A549 (cell line): ENCODE measurements around the gene MFSD8. TPM values are rescaled to one million over a fixed set of nuclear protein-coding genes. Genes with fewer than 3 reads are reported as not detected.
A peak's percentile ranks its signal among the peaks of the same experiment; 100 is the strongest.

Experiments
- ATOH8 ChIP-seq: fragments of 250-450 bp; sonication (Bioruptor Pico); IDR thresholded peaks from 2 replicates; pipeline ENCODE4 v1.5.0; 2020; ENCODE audit warnings: low read depth, mild to moderate bottlenecking, moderate library complexity
- BHLHE40 ChIP-seq: IDR thresholded peaks from 2 replicates; pipeline ENCODE4 v1.6.1; 2012; ENCODE audit warnings: low read depth, low read length, inconsistent platforms
- CEBPB ChIP-seq, 2 experiments: fragments of >200 bp in 1 of 2; sonication (Bioruptor Twin) in 1 of 2; formaldehyde crosslinking in 1 of 2; IDR thresholded peaks; 2 replicates each; pipeline ENCODE4 v1.6.1; 2012 to 2016
- CHD4 ChIP-seq: fragments of 200-600 bp; sonication (generic); IDR thresholded peaks from 2 replicates; pipeline ENCODE4 v1.6.1; 2016; ENCODE audit warnings: antibody characterized with exemption, mild to moderate bottlenecking, borderline replicate concordance
- EHF ChIP-seq: fragments of 250-450 bp; sonication (Bioruptor Pico); IDR thresholded peaks from 2 replicates; pipeline ENCODE4 v1.5.0; 2020; ENCODE audit warnings: mild to moderate bottlenecking
- ELK1 ChIP-seq: fragments of 150-350 bp; IDR thresholded peaks from 2 replicates; pipeline ENCODE4 v1.6.1; 2014; ENCODE audit warnings: low read depth, mild to moderate bottlenecking, low read length
- ESRRA ChIP-seq: fragments of 150-350 bp; IDR thresholded peaks from 2 replicates; pipeline ENCODE4 v1.6.1; 2014; ENCODE audit warnings: mild to moderate bottlenecking, low read length, borderline replicate concordance
- FOSL2 ChIP-seq, 2 experiments: fragments of 450-650 bp in 1 of 2; fragments of >200 bp in 1 of 2; sonication (Bioruptor Twin) in 1 of 2; formaldehyde crosslinking; IDR thresholded peaks; 2 replicates each; pipeline versions ENCODE4 v1.5.0 to v1.6.1; 2016 to 2020; ENCODE audit warnings: mild to moderate bottlenecking in 1 of 2, moderate library complexity in 1 of 2
- FOXS1 ChIP-seq: fragments of 250-450 bp; sonication (Bioruptor Pico); IDR thresholded peaks from 2 replicates; pipeline ENCODE4 v1.5.0; 2020; ENCODE audit warnings: mild to moderate bottlenecking, moderate library complexity
- HDAC2 ChIP-seq: fragments of 200-600 bp; sonication (generic); IDR thresholded peaks from 2 replicates; pipeline ENCODE4 v1.6.1; 2016
- HES2 ChIP-seq: fragments of >200 bp; sonication (Bioruptor Twin); formaldehyde crosslinking; IDR thresholded peaks from 2 replicates; pipeline ENCODE4 v1.6.1; 2016
- HEYL ChIP-seq: fragments of 250-450 bp; sonication (Bioruptor Pico); IDR thresholded peaks from 2 replicates; pipeline ENCODE4 v1.8.0; 2021; ENCODE audit warnings: mild to moderate bottlenecking, moderate library complexity
- HOXA7 ChIP-seq: fragments of 250-450 bp; sonication (Bioruptor Pico); IDR thresholded peaks from 2 replicates; pipeline ENCODE4 v1.5.0; 2020; ENCODE audit warnings: mild to moderate bottlenecking, moderate library complexity
- HOXB5 ChIP-seq: fragments of 250-450 bp; sonication (Bioruptor Pico); IDR thresholded peaks from 2 replicates; pipeline ENCODE4 v1.5.0; 2020; ENCODE audit warnings: mild to moderate bottlenecking, moderate library complexity
- JUN ChIP-seq, 2 experiments: fragments of >200 bp; sonication (Bioruptor Twin); formaldehyde crosslinking; IDR thresholded peaks; 2 replicates in 1 of 2; 3 replicates in 1 of 2; pipeline ENCODE4 v1.6.1; 2016 to 2017
- JUNB ChIP-seq: fragments of >200 bp; sonication (Bioruptor Twin); formaldehyde crosslinking; IDR thresholded peaks from 2 replicates; pipeline ENCODE4 v1.6.1; 2016
- KDM1A ChIP-seq: fragments of 200-600 bp; sonication (generic); IDR thresholded peaks from 2 replicates; pipeline ENCODE4 v1.6.1; 2016; ENCODE audit warnings: low read depth, mild to moderate bottlenecking
- KDM5A ChIP-seq: fragments of 200-600 bp; sonication (generic); IDR thresholded peaks from 2 replicates; pipeline ENCODE4 v1.6.1; 2016; ENCODE audit warnings: antibody characterized with exemption, mild to moderate bottlenecking
- MAX ChIP-seq: IDR thresholded peaks from 2 replicates; pipeline ENCODE4 v1.6.1; 2012
- MYC ChIP-seq: IDR thresholded peaks from 2 replicates; pipeline ENCODE4 v1.6.1; 2012; ENCODE audit warnings: mild to moderate bottlenecking, inconsistent platforms, low read length, improper control_type of control experiment, borderline replicate concordance
- NFE2L2 ChIP-seq: fragments of 150-350 bp; conservative IDR thresholded peaks from 2 replicates; pipeline ENCODE4 v1.6.1; 2014; ENCODE audit warnings: low read length
- NPAS2 ChIP-seq: fragments of 250-450 bp; sonication (Bioruptor Pico); IDR thresholded peaks from 2 replicates; pipeline ENCODE4 v1.8.0; 2022; ENCODE audit warnings: mild to moderate bottlenecking, moderate library complexity, borderline replicate concordance
- NR3C1 ChIP-seq: fragments of >200 bp; sonication (Bioruptor Twin); formaldehyde crosslinking; IDR thresholded peaks from 3 replicates; pipeline ENCODE4 v1.6.1; 2017
- RAD21 ChIP-seq, 2 experiments: fragments of >200 bp in 1 of 2; sonication (Bioruptor Twin) in 1 of 2; formaldehyde crosslinking in 1 of 2; IDR thresholded peaks in 1 of 2; conservative IDR thresholded peaks in 1 of 2; 2 replicates in 1 of 2; 3 replicates in 1 of 2; pipeline ENCODE4 v1.6.1; 2012 to 2018; ENCODE audit warnings: inconsistent platforms in 1 of 2
- RCOR1 ChIP-seq: fragments of 150-350 bp; IDR thresholded peaks from 2 replicates; pipeline ENCODE4 v1.6.1; 2014; ENCODE audit warnings: antibody characterized with exemption, low read length, low read depth
- SREBF2 ChIP-seq: fragments of 450-650 bp; IDR thresholded peaks from 2 replicates; pipeline ENCODE4 v1.6.1; 2014; ENCODE audit warnings: mild to moderate bottlenecking, moderate library complexity
- TFCP2L1 ChIP-seq: fragments of 250-450 bp; sonication (Bioruptor Pico); IDR thresholded peaks from 2 replicates; pipeline ENCODE4 v1.5.0; 2021; ENCODE audit warnings: mild to moderate bottlenecking
- USF2 ChIP-seq: fragments of 450-650 bp; IDR thresholded peaks from 2 replicates; pipeline ENCODE4 v1.6.1; 2014; ENCODE audit warnings: antibody characterized with exemption
- ZC3H11A ChIP-seq: fragments of 450-650 bp; IDR thresholded peaks from 2 replicates; pipeline ENCODE4 v1.6.1; 2014; ENCODE audit warnings: antibody characterized with exemption, mild to moderate bottlenecking
- ZSCAN20 ChIP-seq: fragments of 250-450 bp; sonication (Bioruptor Pico); IDR thresholded peaks from 2 replicates; pipeline ENCODE4 v1.8.0; 2022; ENCODE audit warnings: mild to moderate bottlenecking, moderate library complexity
- polyA plus RNA-seq, 4 experiments: library from polyadenylated mRNA; depleted of rRNA in 3 of 4; stranded (reverse); fragments of >200 nt; fragmentation: RNase III in 1 of 4; extraction: RNeasy Plus Mini Kit Qiagen cat#74134 plus additional on column Dnase treatment in 1 of 4; gene quantifications; 2 replicates in 3 of 4; 3 replicates in 1 of 4; pipeline ENCODE4 v1.2.3, GENCODE V29; 2011 to 2017

MFSD8 gene
- polyA plus RNA-seq, 2 of the 4 experiments (the other 2 are of a cell fraction): 10.1 to 22.3 TPM

GRCh38 chr4:127965062-127965802, at the start of gene MFSD8, which contains the start of gene ABHD18 (continued):
- TF ChIP-seq JUNB: no peak
- no peak for TF ChIP-seq TFCP2L1 (CRISPR knock-in tag)
- no peak for TF ChIP-seq ATOH8 (CRISPR knock-in tag)
- no peak for TF ChIP-seq HDAC2
- no peak for TF ChIP-seq HES2
- no peak for TF ChIP-seq EHF (CRISPR knock-in tag)
- TF ChIP-seq KDM5A: no peak; the same call in 1 of the 2 replicates
- no peak for TF ChIP-seq CHD4
- TF ChIP-seq FOXS1 (CRISPR knock-in tag): no peak
- no peak for TF ChIP-seq ZSCAN20 (CRISPR knock-in tag)
- no peak for TF ChIP-seq ELK1
- TF ChIP-seq HOXA7 (CRISPR knock-in tag): no peak
- peak; percentile 71 for TF ChIP-seq USF2
- TF ChIP-seq HOXB5 (CRISPR knock-in tag): no peak
- TF ChIP-seq MAX: no peak; the same call in none of the 2 replicates
- no peak for TF ChIP-seq ESRRA
- no peak for TF ChIP-seq NFE2L2
- TF ChIP-seq ZC3H11A: no peak
- TF ChIP-seq RAD21 (conservative IDR thresholded peaks at IDR 0.05 in 1 of 2, IDR thresholded peaks at IDR 0.05 in 1 of 2): no peak
- TF ChIP-seq HEYL: no peak
- TF ChIP-seq NR3C1: no peak
- no peak for TF ChIP-seq FOSL2 (IDR thresholded peaks at IDR 0.05)
- no peak for TF ChIP-seq FOSL2 (CRISPR knock-in tag; IDR thresholded peaks at IDR 0.05)
- TF ChIP-seq RCOR1: no peak
- TF ChIP-seq SREBF2: no peak
- peak; percentile 62; the same call in 1 of the 2 replicates for TF ChIP-seq BHLHE40
- peak; percentile 50; the same call in 1 of the 2 replicates for TF ChIP-seq MYC
- TF ChIP-seq NPAS2 (CRISPR knock-in tag): no peak
- TF ChIP-seq KDM1A: no peak
- no peak for TF ChIP-seq CEBPB (IDR thresholded peaks at IDR 0.05)
- peak in 1 of 2 experiments; percentile 57; a peak in 4 of 5 replicates for TF ChIP-seq JUN (IDR thresholded peaks at IDR 0.05)
